Brain pericyte (primary cell): Measurements from ENCODE around the gene RRH.
"Not testable (repeated sequence)": the region's sequence is repeated elsewhere in the genome, so short reads cannot be mapped to it uniquely, and the experiment has no call there.

Experiments used
- DNase-seq: peaks from one replicate; pipeline ENCODE4 v3.0.0-alpha.2; 2012; ENCODE audit warnings: low read depth, low spot score

Gene RRH

GRCh38 chr4:109846395-109847098 lies 18.8 kb downstream of the RRH start:
- DNase-seq = no peak

GRCh38 chr4:109847896-109848442 lies 20.2 kb downstream of the RRH start, which contains the start of gene LRIT3:
Gene LRIT3 (plus strand): TSS chr4:109848107. CDS start chr4:109848202, 95 bp downstream.
- no peak for DNase-seq

- DNase-seq = no peak
These were observed 20.7 kb downstream of the RRH start for GRCh38 chr4:109848501-109848900.

GRCh38 chr4:109850601-109851000 lies 22.8 kb downstream of the RRH start:
- DNase-seq = no peak

GRCh38 chr4:109859426-109860300 lies 31.9 kb downstream of the RRH start:
- DNase-seq = not testable (repeated sequence)

- DNase-seq = no peak
These were observed 33.5 kb downstream of the RRH start for GRCh38 chr4:109861271-109861670.

- no peak for DNase-seq
These were observed 34.2 kb downstream of the RRH start for GRCh38 chr4:109861916-109862511.

- no peak for DNase-seq
These were observed 36.4 kb downstream of the RRH start for GRCh38 chr4:109864134-109864533.

GRCh38 chr4:109870061-109870460 lies 42.3 kb downstream of the RRH start:
- no peak for DNase-seq

GRCh38 chr4:109872065-109872464 lies 44.3 kb downstream of the RRH start:
- DNase-seq = no peak

GRCh38 chr4:109872950-109873656 lies 45.3 kb downstream of the RRH start:
- no peak for DNase-seq

- no peak for DNase-seq
These were observed 46.2 kb downstream of the RRH start for GRCh38 chr4:109873791-109874514.

GRCh38 chr4:109875106-109875505 lies 47.3 kb downstream of the RRH start:
- DNase-seq = no peak

GRCh38 chr4:109875553-109875952 lies 47.8 kb downstream of the RRH start:
- not testable (repeated sequence) for DNase-seq

- no peak for DNase-seq
These were observed 49.0 kb downstream of the RRH start for GRCh38 chr4:109876634-109877265.

GRCh38 chr4:109877400-109877799 lies 49.6 kb downstream of the RRH start:
- DNase-seq = no peak

- DNase-seq = no peak
These were observed 50.6 kb downstream of the RRH start for GRCh38 chr4:109878355-109878754.

- no peak for DNase-seq
These were observed 51.3 kb downstream of the RRH start for GRCh38 chr4:109879081-109879480.

GRCh38 chr4:109879636-109880314 lies 52.0 kb downstream of the RRH start:
- DNase-seq = no peak

- DNase-seq = no peak
These were observed 58.5 kb downstream of the RRH start for GRCh38 chr4:109886303-109886702.
